ENCODE measurements around the gene VEGFC.

The VEGFC gene

DNA sequence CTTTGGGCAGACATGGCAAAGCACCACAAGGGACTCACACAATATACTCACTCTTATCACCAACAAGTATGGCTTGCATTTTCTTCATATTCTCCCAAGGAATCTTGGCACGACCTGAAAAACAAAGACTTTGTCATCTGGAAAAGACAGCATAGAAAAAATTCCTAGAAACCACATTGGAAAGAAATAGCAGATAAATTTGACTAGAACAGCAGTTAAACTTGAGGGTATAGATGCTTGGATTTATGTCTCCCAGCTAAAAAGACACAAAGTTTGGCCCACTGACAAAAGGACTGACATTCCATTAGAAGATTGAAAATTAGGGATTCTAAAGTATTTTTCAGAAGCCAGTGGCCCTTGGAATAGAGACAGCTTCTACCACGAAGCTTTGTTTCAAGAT is 6.9 kb upstream of the VEGFC start:
- FAIRE-seq = no peak

GRCh38 chr4:176798540-176798939 is 5.8 kb upstream of the VEGFC start:
- no peak for DNase-seq (ENCODE audit: low spot score)
- no peak for FAIRE-seq

More for the DNA sequence above, 6.9 kb upstream of the VEGFC start:
- no peak for DNase-seq (ENCODE audit: low spot score)

- no peak for FAIRE-seq
- DNase-seq (ENCODE audit: low spot score) = no peak
Measured at GRCh38 chr4:176795441-176795840, 2.7 kb upstream of the VEGFC start.

DNA sequence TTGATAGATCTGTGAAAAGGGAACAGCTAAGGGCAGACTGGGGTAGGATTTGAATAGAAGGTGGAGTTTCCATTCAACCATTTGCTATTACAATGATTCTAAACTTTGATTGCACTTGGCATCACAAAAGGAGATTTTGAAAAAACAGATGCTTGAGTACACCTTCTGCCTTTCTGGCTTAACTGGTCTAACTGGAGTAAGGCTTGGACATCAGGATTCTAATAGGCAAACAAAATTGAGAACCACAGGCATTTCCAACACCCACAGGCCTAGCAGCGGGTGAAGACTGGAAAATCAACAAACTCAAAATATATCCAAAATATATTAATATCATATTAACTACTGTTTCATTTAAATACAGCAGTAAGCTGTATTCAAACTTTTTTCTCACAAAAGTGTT is 1.9 kb upstream of the VEGFC start:
- DNase-seq (ENCODE audit: low spot score) (no peak), FAIRE-seq (no peak)

GRCh38 chr4:176794151-176794550 is 1.4 kb upstream of the VEGFC start:
- FAIRE-seq (no peak), DNase-seq (ENCODE audit: low spot score) (peak; percentile 31)

DNA sequence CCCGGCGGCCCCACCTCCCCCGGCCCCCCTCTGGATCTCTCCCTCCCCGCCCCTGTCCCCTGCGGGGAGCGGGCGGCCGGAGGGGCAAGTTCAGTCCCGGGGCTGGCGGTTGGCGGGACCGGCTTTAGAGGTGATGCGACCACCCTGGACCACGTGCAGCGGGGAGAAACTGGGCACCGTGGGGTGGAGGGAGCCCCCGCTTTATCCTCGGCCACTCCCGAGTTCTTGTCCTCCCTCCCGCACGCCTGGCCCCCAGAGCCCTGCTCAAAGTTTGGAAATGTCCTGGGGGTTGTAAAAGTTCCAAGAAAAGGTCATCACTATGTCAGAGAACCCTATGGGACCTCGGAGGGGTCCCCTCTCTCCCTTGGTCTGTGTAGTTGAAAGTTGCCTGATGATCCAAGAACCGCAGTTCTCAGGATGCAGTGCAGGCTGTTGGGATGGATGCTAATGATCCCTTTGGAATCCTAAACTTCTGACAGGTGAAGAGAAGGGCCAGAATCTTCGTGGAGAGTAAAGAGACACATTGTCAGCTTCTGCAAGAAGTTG is 411 bp upstream of the VEGFC start:
- FAIRE-seq = no peak
- no peak for DNase-seq (ENCODE audit: low spot score)

DNA sequence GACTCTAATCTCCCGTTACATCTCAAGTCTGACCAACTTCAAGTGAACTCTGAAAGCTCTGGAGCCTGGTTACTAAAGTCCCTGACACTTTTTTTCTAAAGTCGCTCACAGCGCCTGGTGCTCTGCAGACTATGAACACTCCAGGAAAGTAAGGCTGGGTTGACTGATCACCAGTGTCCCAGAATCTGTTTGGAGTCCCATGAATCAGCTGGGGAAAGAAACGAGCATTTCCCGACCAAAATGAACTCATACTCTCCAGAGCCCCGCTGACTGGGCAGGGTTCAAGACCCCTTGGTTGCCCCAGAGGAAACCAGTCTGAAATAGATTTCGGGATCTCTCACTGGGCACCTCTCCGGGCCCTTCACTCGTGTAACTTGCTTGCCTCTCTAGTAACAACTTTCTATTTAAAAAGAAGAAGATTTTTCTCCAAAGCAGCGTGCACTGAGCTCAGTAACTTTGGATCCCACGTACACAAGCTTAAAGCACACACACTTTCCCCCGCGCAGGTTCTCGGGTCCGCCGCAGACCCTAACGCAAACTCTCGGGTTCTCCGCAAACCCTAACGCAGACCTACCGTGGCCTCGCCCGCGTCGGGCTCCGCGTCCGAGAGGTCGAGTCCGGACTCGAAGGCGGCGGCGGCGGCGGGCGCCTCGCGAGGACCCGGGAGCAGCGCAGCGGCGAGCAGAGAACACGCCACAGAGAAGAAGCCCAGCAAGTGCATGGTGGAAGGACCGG is 964 bp downstream of the VEGFC start:
- FAIRE-seq (no peak), DNase-seq (ENCODE audit: low spot score) (peak; percentile 15)

- no peak for DNase-seq (ENCODE audit: low spot score)
- FAIRE-seq = no peak
Measured at GRCh38 chr4:176790398-176790797, 2.3 kb downstream of the VEGFC start.

DNA sequence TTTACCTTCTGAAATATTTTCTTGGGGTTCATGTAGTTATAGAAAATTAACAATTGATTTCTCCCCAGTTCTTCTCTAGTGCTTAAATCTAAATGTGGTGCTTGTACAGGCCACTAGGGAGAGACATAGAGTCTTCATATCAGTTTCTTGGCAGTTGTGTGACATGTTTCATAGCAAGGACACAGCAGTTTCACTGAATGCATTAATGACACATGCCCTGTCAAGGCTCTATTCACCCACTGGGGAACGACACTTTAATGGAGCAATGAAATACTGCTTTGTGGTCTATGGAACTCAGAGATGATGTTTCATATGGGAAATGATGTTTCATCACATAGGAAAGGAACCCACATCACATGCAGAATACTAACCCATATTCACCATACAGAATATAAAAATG is 2.8 kb downstream of the VEGFC start:
- no peak for FAIRE-seq
- peak; percentile 58 for DNase-seq (ENCODE audit: low spot score)

GRCh38 chr4:176788971-176789370 is 3.8 kb downstream of the VEGFC start:
- FAIRE-seq (no peak), DNase-seq (ENCODE audit: low spot score) (no peak)

- FAIRE-seq (no peak), DNase-seq (ENCODE audit: low spot score) (no peak)
Measured at GRCh38 chr4:176788248-176788647, 4.5 kb downstream of the VEGFC start.

DNA sequence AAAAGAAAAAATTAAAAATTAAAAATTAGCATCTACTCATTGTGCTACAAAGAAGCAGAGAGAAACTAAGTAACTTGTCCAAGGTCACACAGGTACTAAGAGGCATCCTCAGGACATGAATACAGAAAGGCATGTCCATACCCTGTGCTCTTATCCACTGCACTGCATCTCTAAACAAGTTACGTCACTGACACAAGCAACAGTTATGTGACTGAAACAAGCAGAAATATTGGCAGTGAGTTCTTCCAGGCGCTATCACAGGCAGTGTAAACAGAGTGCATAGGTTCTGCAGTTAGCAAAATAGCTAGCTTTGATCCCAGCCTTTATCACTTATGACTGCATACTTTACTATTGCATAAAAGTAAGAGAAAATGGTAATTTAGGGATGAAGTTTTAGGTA is 7.9 kb downstream of the VEGFC start:
- no peak for DNase-seq (ENCODE audit: low spot score)
- FAIRE-seq = no peak

GRCh38 chr4:176782794-176783193 is 9.9 kb downstream of the VEGFC start:
- DNase-seq (ENCODE audit: low spot score) = no peak
- FAIRE-seq = no peak

- FAIRE-seq = no peak
Measured at GRCh38 chr4:176782191-176782590, 10.5 kb downstream of the VEGFC start.

DNA sequence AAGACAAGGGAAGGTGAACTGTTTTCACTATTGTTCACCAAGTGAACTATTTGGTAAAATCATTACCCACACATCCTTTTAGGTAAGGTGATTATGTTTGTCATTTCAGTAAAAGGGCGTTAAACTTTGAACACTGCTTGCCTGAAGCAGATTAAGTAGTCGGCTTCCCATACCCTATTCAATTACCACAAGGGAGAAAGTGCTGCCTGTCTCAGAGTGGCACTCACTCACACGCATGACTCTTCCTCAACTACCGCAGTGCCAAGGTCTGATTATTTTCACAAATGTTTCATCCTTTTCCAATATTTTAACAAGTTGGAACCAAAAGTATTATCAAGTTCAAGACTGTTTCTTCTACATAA is 11.0 kb downstream of the VEGFC start:
- no peak for FAIRE-seq
- DNase-seq (ENCODE audit: low spot score) = no peak

More at GRCh38 chr4:176782191-176782590, 10.5 kb downstream of the VEGFC start:
- DNase-seq (ENCODE audit: low spot score) = no peak

DNA sequence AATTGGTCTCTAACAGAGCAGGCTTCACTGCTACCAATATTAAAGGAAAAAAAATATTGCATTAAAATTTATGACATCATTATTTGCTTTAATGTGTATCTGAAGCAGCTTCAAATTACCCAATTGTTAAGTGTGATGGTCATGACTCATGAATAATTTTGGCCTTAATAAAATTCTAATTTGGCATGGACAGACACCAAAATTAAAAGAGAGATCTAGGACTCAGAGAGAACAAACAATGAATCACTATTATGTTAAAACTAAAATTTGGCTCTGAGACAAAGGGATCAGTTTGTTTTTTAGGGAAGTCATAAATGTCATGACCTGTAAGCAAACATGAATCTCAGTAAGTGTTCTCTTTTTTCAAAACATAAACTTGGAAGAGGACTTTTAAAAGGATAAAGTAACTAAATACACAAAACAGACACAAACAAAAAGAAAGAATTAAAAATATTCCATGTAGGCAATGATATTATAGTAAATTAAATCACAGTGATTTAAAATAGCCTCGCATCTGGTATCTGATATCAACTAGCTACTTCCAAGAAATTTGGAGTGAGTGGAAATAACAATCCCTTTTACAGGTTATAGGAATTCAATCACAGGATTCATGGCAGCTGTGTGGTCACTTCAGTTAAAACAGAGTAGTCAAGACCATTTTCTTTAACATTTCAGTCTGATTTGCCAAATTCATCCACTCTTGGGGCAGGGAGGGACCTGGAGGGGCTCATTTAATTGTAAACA is 11.6 kb downstream of the VEGFC start:
- no peak for FAIRE-seq
- DNase-seq (ENCODE audit: low spot score) = no peak

GRCh38 chr4:176779421-176779820 is 13.3 kb downstream of the VEGFC start:
- DNase-seq (ENCODE audit: low spot score) (no peak), FAIRE-seq (no peak)

- FAIRE-seq (no peak), DNase-seq (ENCODE audit: low spot score) (no peak)
Measured at GRCh38 chr4:176778491-176778890, 14.2 kb downstream of the VEGFC start.

GRCh38 chr4:176778063-176778462 is 14.7 kb downstream of the VEGFC start:
- FAIRE-seq (no peak), DNase-seq (ENCODE audit: low spot score) (no peak)

- DNase-seq (ENCODE audit: low spot score) (no peak), FAIRE-seq (no peak)
Measured at GRCh38 chr4:176775338-176775737, 17.4 kb downstream of the VEGFC start.

DNA sequence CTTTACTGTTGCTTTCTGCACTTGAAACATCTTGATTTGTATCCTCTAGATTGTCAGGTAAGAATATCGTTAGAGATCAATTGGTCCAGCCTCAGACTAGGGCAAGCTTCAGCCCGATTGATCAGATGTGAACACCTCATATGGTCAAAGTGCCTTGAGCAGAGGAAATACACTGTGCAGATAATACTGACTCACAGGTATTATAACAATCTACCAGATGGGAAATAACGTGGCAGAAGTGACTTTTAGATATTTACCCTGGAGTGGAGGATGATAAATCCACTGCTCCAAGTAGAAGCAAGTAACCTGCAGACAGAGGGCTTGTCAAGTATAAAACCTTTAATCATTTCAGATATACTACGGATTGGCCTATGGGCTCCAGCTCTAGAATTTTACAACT is 17.9 kb downstream of the VEGFC start:
- DNase-seq (ENCODE audit: low spot score) = no peak
- no peak for FAIRE-seq

- FAIRE-seq = no peak
- no peak for DNase-seq (ENCODE audit: low spot score)
Measured at GRCh38 chr4:176769514-176769913, 23.2 kb downstream of the VEGFC start.

- no peak for DNase-seq (ENCODE audit: low spot score)
- FAIRE-seq = no peak
Measured at GRCh38 chr4:176767183-176767582, 25.5 kb downstream of the VEGFC start.
